ENCODE results near the gene SPOCK2.

- TF ChIP-seq EZH2 (IDR thresholded peaks at IDR 0.05) (no peak), POLR2AphosphoS5 (IDR thresholded peaks at IDR 0.05; ENCODE audit: borderline replicate concordance, low read depth, low read length) (no peak), FOXP2 (optimal IDR thresholded peaks at IDR 0.05; ENCODE audit: control extremely low read depth, extremely low read length, insufficient read depth) (no peak)
Observed at GRCh38 chr10:72094574-72094973, 6.2 kb upstream of the SPOCK2 start.

Measured in SK-N-MC (cell line).